CD4-positive, alpha-beta T cell (primary cell): ENCODE data around the gene DNAJB2. TPM values are rescaled to one million over a fixed set of nuclear protein-coding genes. Genes with fewer than 3 reads are reported as not detected.
A peak's percentile ranks its signal among the peaks of the same experiment; 100 is the strongest.

Experiments
- ATAC-seq: fragments of 200-7000 bp; cut with Tn5 transposase; one replicate; pipeline ENCODE4 v1.10.0; 2022; ENCODE audit warnings: mild to moderate bottlenecking; ENCODE audit not compliant: poor library complexity
- CTCF ChIA-PET: fragments of 350-600 bp; sonication (Branson Sonifier 250); formaldehyde crosslinking; loops from one replicate; lab custom pipeline; 2021; ENCODE audit warnings: antibody characterized with exemption, inconsistent platforms; lab: Charles Lee
- POLR2A ChIA-PET: fragments of 350-600 bp; sonication (Branson Sonifier 250); formaldehyde crosslinking; loops from one replicate; lab custom pipeline; 2021; ENCODE audit warnings: antibody characterized with exemption, inconsistent platforms; lab: Charles Lee
- DNase-seq, 14 experiments: peaks; one replicate each; pipeline ENCODE4 v3.0.0-alpha.2; 2013 to 2020; ENCODE audit warnings: mixed read lengths in 2 of 14
- H3K27ac ChIP-seq, 2 donors: one replicate each; pipeline versions ENCODE4 v1.5.1 to v1.7.0; 2013; ENCODE audit warnings: low read length in 2 of 2, low read depth in 1 of 2, mild to moderate bottlenecking in 1 of 2
- H3K27me3 ChIP-seq, 2 experiments: 1 replicate in 1 of 2; 2 replicates in 1 of 2; pipeline versions ENCODE4 v1.6.1 to v1.7.0; 2013; ENCODE audit warnings: low read length in 2 of 2, control low read depth in 1 of 2, mild to moderate bottlenecking in 1 of 2, moderate library complexity in 1 of 2; ENCODE audit not compliant: insufficient read depth in 2 of 2, control insufficient read depth in 1 of 2
- H3K36me3 ChIP-seq: one replicate; pipeline ENCODE4 v1.6.1; 2013; ENCODE audit warnings: low read length, control low read depth; ENCODE audit not compliant: insufficient read depth
- H3K4me1 ChIP-seq: one replicate; pipeline ENCODE4 v1.6.1; 2013; ENCODE audit warnings: low read length, control low read depth; ENCODE audit not compliant: insufficient read depth
- H3K4me3 ChIP-seq: one replicate; pipeline ENCODE4 v1.5.1; 2013; ENCODE audit warnings: mild to moderate bottlenecking, low read length, moderate library complexity
- H3K9me3 ChIP-seq, 2 experiments: 1 replicate in 1 of 2; 2 replicates in 1 of 2; pipeline versions ENCODE4 v1.6.1 to v1.7.0; 2013; ENCODE audit warnings: low read length in 2 of 2, mild to moderate bottlenecking in 2 of 2, control low read depth in 1 of 2, moderate library complexity in 1 of 2; ENCODE audit not compliant: control insufficient read depth in 1 of 2, insufficient read depth in 1 of 2
- H3K27ac Mint-ChIP-seq: one replicate; pipeline ENCODE4 v1.8.0; 2020; ENCODE audit warnings: mixed read lengths
- H3K27me3 Mint-ChIP-seq: one replicate; pipeline ENCODE4 v1.8.0; 2021; ENCODE audit warnings: mixed read lengths
- H3K36me3 Mint-ChIP-seq: one replicate; pipeline ENCODE4 v1.8.0; 2021; ENCODE audit warnings: low read depth, mixed read lengths
- H3K4me1 Mint-ChIP-seq: one replicate; pipeline ENCODE4 v1.8.0; 2021; ENCODE audit warnings: low read depth, mixed read lengths
- H3K4me3 Mint-ChIP-seq: one replicate; pipeline ENCODE4 v1.8.0; 2020; ENCODE audit warnings: mild to moderate bottlenecking, mixed read lengths
- H3K9me3 Mint-ChIP-seq: one replicate; pipeline ENCODE4 v1.8.0; 2020; ENCODE audit warnings: mixed read lengths
- intact Hi-C, 2 experiments: fragments of 100-400 bp; cut with DNase I in 1 of 2; cut with micrococcal nuclease in 1 of 2; formaldehyde crosslinking; loops; one replicate each; pipeline versions ENCODE4 v1.15.1 to v1.9.0; 2023 to 2025; cut with DNase I, micrococcal nuclease
- total RNA-seq, 174 experiments: library from RNA in 2 of 174; stranded (reverse) in 2 of 174; gene quantifications; one replicate each; pipeline ENCODE4 v1.2.3 and lab custom pipeline; 2021 to 2026
- TF ChIP-seq, protein P1 (sequence below): fragments of 200-600 bp; IDR thresholded peaks from one replicate; pipeline ENCODE4 v1.8.0; 2022; ENCODE audit warnings: antibody characterized with exemption, mild to moderate bottlenecking

Gene DNAJB2
- total RNA-seq, 2 experiments from 2014 or later: 151 to 161 TPM

DNA sequence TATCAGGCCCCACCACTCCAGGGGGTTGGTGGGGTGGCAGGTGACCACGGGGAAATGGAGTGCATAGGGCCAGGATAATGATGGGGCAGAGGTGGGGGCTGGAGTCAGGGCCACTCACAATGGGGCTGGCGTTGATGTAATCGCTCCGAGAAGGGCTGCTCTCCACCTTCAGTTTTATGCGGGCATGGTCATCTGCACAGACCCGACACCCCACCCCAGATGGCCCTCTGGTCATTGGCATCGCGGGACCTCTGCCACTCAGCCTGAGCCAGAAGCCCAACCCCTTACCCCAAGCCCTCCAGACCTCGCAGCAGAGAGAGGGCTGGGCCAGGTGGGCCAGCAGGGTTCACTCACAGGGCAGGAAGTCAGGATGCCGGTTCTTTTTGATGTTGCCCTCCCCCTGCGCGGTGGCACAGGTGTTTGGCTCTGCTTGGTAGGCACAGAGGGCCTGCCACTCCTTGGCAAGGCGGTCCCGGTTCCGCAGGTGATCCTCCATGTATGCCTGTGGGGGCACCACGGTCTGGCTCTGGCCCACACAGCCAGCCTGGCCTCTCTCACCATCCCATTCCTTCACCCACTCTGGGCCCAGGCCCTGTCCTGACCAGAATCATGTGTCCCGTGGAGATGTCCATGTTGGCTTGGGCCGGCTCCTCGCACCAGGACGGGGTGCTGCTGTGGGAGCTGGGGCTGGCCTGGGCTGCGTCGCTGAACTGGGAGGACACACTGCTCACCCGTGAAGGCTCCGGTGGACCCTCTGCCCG is 17.6 kb downstream of the DNAJB2 start:
- Histone ChIP-seq H3K36me3 (no peaks in the 10 kb centered on the region), H3K27ac (no peak overlapping the region), H3K9me3 (peaks cover 0 to 6% of the 10 kb centered on the region in 2 experiments), H3K27me3 (peaks cover 0 to 4% of the 10 kb centered on the region in 2 experiments), H3K4me1 (peaks cover 33% of the 10 kb centered on the region), H3K4me3 (no peak overlapping the region)
- CTCF ChIA-PET: interaction anchor here (2.6 kb wide), 1 partner anchor 68 kb away, joined by 42 read pairs; the partner anchor contains the start of genes ANKZF1 and ATG9A
- Mint-ChIP-seq H3K9me3 (no peaks in the 10 kb centered on the region), H3K36me3 (no peaks in the 10 kb centered on the region), H3K4me1 (peaks cover 32% of the 10 kb centered on the region), H3K27ac (no peak overlapping the region), H3K4me3 (no peak overlapping the region), H3K27me3 (peaks cover 23% of the 10 kb centered on the region)
- peak in 4 of 14 experiments; percentile 17 to 42 (median 28) for DNase-seq
- POLR2A ChIA-PET: no interaction called here
- TF ChIP-seq, protein P1, sequence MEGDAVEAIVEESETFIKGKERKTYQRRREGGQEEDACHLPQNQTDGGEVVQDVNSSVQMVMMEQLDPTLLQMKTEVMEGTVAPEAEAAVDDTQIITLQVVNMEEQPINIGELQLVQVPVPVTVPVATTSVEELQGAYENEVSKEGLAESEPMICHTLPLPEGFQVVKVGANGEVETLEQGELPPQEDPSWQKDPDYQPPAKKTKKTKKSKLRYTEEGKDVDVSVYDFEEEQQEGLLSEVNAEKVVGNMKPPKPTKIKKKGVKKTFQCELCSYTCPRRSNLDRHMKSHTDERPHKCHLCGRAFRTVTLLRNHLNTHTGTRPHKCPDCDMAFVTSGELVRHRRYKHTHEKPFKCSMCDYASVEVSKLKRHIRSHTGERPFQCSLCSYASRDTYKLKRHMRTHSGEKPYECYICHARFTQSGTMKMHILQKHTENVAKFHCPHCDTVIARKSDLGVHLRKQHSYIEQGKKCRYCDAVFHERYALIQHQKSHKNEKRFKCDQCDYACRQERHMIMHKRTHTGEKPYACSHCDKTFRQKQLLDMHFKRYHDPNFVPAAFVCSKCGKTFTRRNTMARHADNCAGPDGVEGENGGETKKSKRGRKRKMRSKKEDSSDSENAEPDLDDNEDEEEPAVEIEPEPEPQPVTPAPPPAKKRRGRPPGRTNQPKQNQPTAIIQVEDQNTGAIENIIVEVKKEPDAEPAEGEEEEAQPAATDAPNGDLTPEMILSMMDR: no peak
- intact Hi-C loops: loop anchor here (5.0 to 10.0 kb wide), 4 partner anchors 90 to 248 kb away; partner anchors contain the start of genes CHPF (in 1 of the 2), CNPPD1 (in 1 of the 2), DNPEP (in 1 of the 2) and RETREG2 (in 1 of the 2)
- peak; percentile 15 for ATAC-seq

DNA sequence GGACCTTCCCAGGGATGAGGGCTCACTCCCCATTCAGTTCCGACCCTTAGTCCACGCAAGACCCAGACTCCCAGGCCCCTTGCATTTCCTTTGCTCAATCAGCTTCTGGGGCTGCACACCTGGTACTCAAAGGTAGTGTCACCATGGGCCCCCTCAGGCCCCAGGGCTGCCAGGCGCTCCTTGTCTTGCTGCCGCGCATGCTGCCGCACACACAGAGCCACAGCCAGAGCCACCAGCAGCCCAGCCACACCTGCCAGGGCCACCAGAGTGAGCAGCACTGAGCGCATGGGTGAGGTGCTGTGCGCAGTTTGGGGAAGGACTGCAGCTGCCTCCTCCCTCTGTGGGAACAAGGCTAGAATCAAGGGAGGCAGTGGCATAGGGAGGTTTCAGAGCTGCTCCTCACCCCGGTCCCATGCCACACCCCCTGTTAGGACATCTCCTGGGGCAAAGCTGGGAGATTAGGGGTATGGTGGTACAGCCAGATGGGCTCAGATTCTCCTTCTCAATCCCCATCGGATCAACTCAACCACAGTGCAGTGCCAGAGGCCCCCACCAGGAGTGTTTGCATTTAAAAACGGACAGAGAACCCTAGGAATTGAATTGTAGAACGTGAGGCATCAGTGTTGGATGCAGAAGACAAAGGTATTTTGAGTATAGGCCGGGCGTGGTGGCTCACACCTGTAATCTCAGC is 18.7 kb downstream of the DNAJB2 start:
- DNase-seq: peak in 1 of 14 experiments; percentile 20
- Mint-ChIP-seq H3K27me3 (peaks cover 32% of the 10 kb centered on the region), H3K9me3 (no peaks in the 10 kb centered on the region), H3K4me1 (peaks cover 32% of the 10 kb centered on the region), H3K27ac (no peak overlapping the region), H3K4me3 (no peak overlapping the region), H3K36me3 (no peaks in the 10 kb centered on the region)
- intact Hi-C loops: loop anchor here (1.0 to 10.0 kb wide), 8 partner anchors 21 to 247 kb away; partner anchors contain the start of genes NHEJ1 (in 2 of the 2), CHPF (in 1 of the 2), CNPPD1 (in 1 of the 2) and DNPEP (in 1 of the 2)
- ChIA-PET CTCF (interaction anchor here (1.4 kb wide), 2 partner anchors 18 to 68 kb away, joined by 3 to 5 read pairs; partner anchors contain the start of genes ANKZF1, ATG9A and DNAJB2), POLR2A (no interaction called here)
- no peak overlapping the region for H3K27ac ChIP-seq
- TF ChIP-seq, protein P1: no peak
- H3K27me3 ChIP-seq: peaks cover 7 to 11% of the 10 kb centered on the region in 2 experiments
- no peaks in the 10 kb centered on the region for H3K36me3 ChIP-seq
- H3K9me3 ChIP-seq: peaks cover 0 to 6% of the 10 kb centered on the region in 2 experiments
- no peak for ATAC-seq
- H3K4me1 ChIP-seq: peaks cover 33% of the 10 kb centered on the region
- H3K4me3 ChIP-seq: no peak overlapping the region

DNA sequence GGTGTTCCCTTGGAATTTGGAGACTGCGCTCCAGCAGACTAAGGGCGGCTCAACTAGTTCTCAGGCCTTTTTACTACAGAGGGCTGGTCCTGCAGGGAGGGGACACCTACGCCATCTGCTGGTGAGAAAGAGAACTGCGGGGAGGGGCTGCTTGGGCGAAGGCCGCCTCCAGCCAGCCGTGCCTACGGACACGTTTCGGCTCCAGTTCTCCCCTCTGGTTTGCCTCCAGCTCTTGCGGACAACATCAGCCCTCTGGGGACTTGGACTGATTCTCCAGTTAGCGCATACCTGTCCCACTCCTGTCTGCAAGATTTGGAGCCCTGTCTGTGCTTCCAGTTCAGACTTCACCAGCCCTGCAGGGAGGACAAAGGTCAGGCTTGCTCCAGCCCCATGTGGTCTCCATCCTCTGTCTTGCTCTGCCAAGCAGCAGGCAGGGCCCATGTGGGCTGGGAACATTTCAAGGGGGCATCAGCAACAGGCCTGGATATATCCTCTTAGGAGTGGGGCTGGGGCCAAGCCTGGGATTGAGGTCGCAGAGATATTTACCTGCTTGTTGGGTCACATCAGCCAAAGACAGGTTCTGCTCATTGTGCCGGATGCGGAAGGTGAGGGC is 19.7 kb downstream of the DNAJB2 start:
- Mint-ChIP-seq H3K36me3 (no peaks in the 10 kb centered on the region), H3K4me1 (peaks cover 32% of the 10 kb centered on the region), H3K4me3 (peak overlapping the region; percentile 25), H3K27ac (no peak overlapping the region), H3K27me3 (peaks cover 38% of the 10 kb centered on the region), H3K9me3 (no peaks in the 10 kb centered on the region)
- ATAC-seq: peak; percentile 58
- CTCF ChIA-PET: interaction anchor here (0.9 to 1.4 kb wide), 5 partner anchors 19 to 144 kb away, joined by 3 to 5 read pairs (median 3); partner anchors contain the start of genes ANKZF1, ATG9A and DNAJB2
- Histone ChIP-seq H3K4me1 (peaks cover 33% of the 10 kb centered on the region), H3K4me3 (no peak overlapping the region), H3K9me3 (peaks cover 0 to 6% of the 10 kb centered on the region in 2 experiments), H3K36me3 (no peaks in the 10 kb centered on the region), H3K27ac (no peak overlapping the region), H3K27me3 (peaks cover 7 to 13% of the 10 kb centered on the region in 2 experiments)
- TF ChIP-seq, protein P1: peak; percentile 100
- DNase-seq: peak; percentile 78 to 91 (median 87)
- POLR2A ChIA-PET: interaction anchor here (1.0 to 1.4 kb wide), 3 partner anchors 20 to 139 kb away, joined by 3 to 5 read pairs (median 3); partner anchors contain the start of genes CNPPD1 and DNAJB2
- intact Hi-C loops: loop anchor here (1.0 to 10.0 kb wide), 8 partner anchors 22 to 246 kb away; partner anchors contain the start of genes NHEJ1 (in 2 of the 2), CHPF (in 1 of the 2), CNPPD1 (in 1 of the 2) and DNPEP (in 1 of the 2)
